Endothelial cell of umbilical vein (primary cell): ENCODE results near the gene AMH. TPM values are rescaled to one million over a fixed set of nuclear protein-coding genes. Genes with fewer than 3 reads are reported as not detected.

Source experiments
- BruUV-seq: library from RNA; stranded (reverse); fragments of 400-500 nt; replicated peaks from 2 replicates; lab custom pipeline; 2021; lab: Mats Ljungman, UMichigan
- CTCF ChIA-PET: fragments of 300-600, 350-600 bp; sonication (Branson Sonifier 250); formaldehyde crosslinking; loops from one replicate; lab custom pipeline; 2021; ENCODE audit warnings: antibody characterized with exemption, inconsistent platforms; lab: Charles Lee
- POLR2A ChIA-PET: fragments of 300-600, 350-600 bp; sonication (Branson Sonifier 250); formaldehyde crosslinking; loops from one replicate; lab custom pipeline; 2021; ENCODE audit warnings: antibody characterized with exemption, inconsistent platforms; lab: Charles Lee
- DNase-seq: peaks from one replicate; pipeline ENCODE4 v3.0.0-alpha.2; 2011; ENCODE audit warnings: low read depth, low spot score
- FAIRE-seq: peaks from 2 replicates; lab custom pipeline; 2011; peaks lifted over from hg19 to GRCh38; lab: Jason Lieb, UNC
- H2AFZ ChIP-seq: 2 replicates; pipeline ENCODE4 v1.6.0; 2012; ENCODE audit warnings: low read depth, low read length, control low read depth, inconsistent platforms
- H3K27ac ChIP-seq: 2 replicates; pipeline ENCODE4 v1.5.1; 2011; ENCODE audit warnings: low read depth, mild to moderate bottlenecking, control low read depth, low read length, moderate library complexity; ENCODE audit not compliant: insufficient read depth
- H3K27me3 ChIP-seq, 2 experiments: 2 replicates each; pipeline versions ENCODE4 v1.6.0 to v1.6.1; 2011; ENCODE audit warnings: low read length in 2 of 2, mixed read lengths in 1 of 2; ENCODE audit not compliant: control insufficient read depth in 2 of 2, insufficient read depth in 2 of 2
- H3K36me3 ChIP-seq, 2 experiments: 2 replicates in 1 of 2; 3 replicates in 1 of 2; pipeline ENCODE4 v1.5.1; 2011; ENCODE audit warnings: low read length in 2 of 2, mild to moderate bottlenecking in 1 of 2, moderate library complexity in 1 of 2; ENCODE audit not compliant: control insufficient read depth in 2 of 2, insufficient read depth in 2 of 2; ENCODE audit errors: extremely low read depth in 1 of 2
- H3K4me1 ChIP-seq: 3 replicates; pipeline ENCODE4 v1.5.1; 2011; ENCODE audit warnings: mild to moderate bottlenecking, low read length; ENCODE audit not compliant: control insufficient read depth, insufficient read depth; ENCODE audit errors: extremely low read depth
- H3K4me2 ChIP-seq: 2 replicates; pipeline ENCODE4 v1.6.1; 2011; ENCODE audit warnings: low read length, control low read depth, mixed read lengths; ENCODE audit not compliant: insufficient read depth
- H3K4me3 ChIP-seq, 3 experiments: fragments of 200-600 bp in 1 of 3; sonication (generic), shearing (Covaris generic) in 1 of 3; replicated peaks in 1 of 3; 2 replicates each; pipeline ENCODE4 v1.5.1; 2011 to 2016; ENCODE audit warnings: control low read depth in 3 of 3, low read length in 3 of 3, mild to moderate bottlenecking in 2 of 3, inconsistent platforms in 1 of 3, low read depth in 1 of 3, moderate library complexity in 1 of 3; ENCODE audit not compliant: insufficient read depth in 1 of 3
- H3K79me2 ChIP-seq: 2 replicates; pipeline ENCODE4 v1.6.0; 2012; ENCODE audit warnings: low read length, inconsistent platforms; ENCODE audit not compliant: control insufficient read depth, insufficient read depth
- H3K9ac ChIP-seq: replicated peaks from 2 replicates; pipeline ENCODE3; 2011; ENCODE audit warnings: low read length, control low read depth; ENCODE audit not compliant: insufficient read depth; ENCODE audit errors: extremely low read depth
- H3K9me1 ChIP-seq: replicated peaks from 3 replicates; pipeline ENCODE4 v1.6.0; 2011; ENCODE audit warnings: mild to moderate bottlenecking, low read length; ENCODE audit not compliant: control insufficient read depth, insufficient read depth; ENCODE audit errors: extremely low read depth
- H3K9me3 ChIP-seq: replicated peaks from 2 replicates; pipeline ENCODE4 v1.5.1; 2012; ENCODE audit warnings: low read length, inconsistent platforms; ENCODE audit not compliant: control insufficient read depth, insufficient read depth
- H4K20me1 ChIP-seq: replicated peaks from 2 replicates; pipeline ENCODE3; 2011; ENCODE audit warnings: mild to moderate bottlenecking, low read length; ENCODE audit not compliant: control insufficient read depth, insufficient read depth; ENCODE audit errors: extremely low read depth
- EZH2 ChIP-seq: IDR thresholded peaks from 2 replicates; pipeline ENCODE4 v1.6.1; 2012; ENCODE audit warnings: borderline replicate concordance, low read depth, mild to moderate bottlenecking, moderate library complexity, low read length, inconsistent platforms; ENCODE audit not compliant: severe bottlenecking
- FOS ChIP-seq: IDR thresholded peaks from 2 replicates; pipeline ENCODE4 v1.6.1; 2011; ENCODE audit warnings: mild to moderate bottlenecking, low read length, moderate library complexity, borderline replicate concordance; ENCODE audit not compliant: insufficient read depth
- POLR2A ChIP-seq: IDR thresholded peaks from 2 replicates; pipeline ENCODE4 v1.6.1; 2012; ENCODE audit warnings: low read depth, mild to moderate bottlenecking, control low read depth, low read length
- POLR2AphosphoS5 ChIP-seq: IDR thresholded peaks from 2 replicates; pipeline ENCODE4 v1.6.1; 2012; ENCODE audit warnings: low read depth, mild to moderate bottlenecking, control low read depth, low read length, moderate library complexity; ENCODE audit not compliant: insufficient read depth
- dilution Hi-C: fragments of 300-500 bp; cut with MboI; formaldehyde crosslinking; loops from one replicate; pipeline ENCODE4 v1.15.0; 2019; ENCODE audit warnings: low sequenced_read_pairs; ENCODE audit not compliant: extremely low pct_ligation_motif_present
- intact Hi-C: fragments of 100-400 bp; cut with micrococcal nuclease; formaldehyde crosslinking; loops from one replicate; pipeline ENCODE4 v1.10.0; 2022
- polyA plus RNA-seq, 4 experiments: library from polyadenylated mRNA; depleted of rRNA in 3 of 4; stranded (reverse) in 3 of 4; unstranded in 1 of 4; fragments of >200 nt; gene quantifications; 2 replicates each; pipeline versions ENCODE4 v1.2.1 to v1.2.3, GENCODE V29; 2011 to 2012; ENCODE audit warnings: missing spikeins in 1 of 4
- total RNA-seq: library from RNA; stranded (reverse); gene quantifications from 2 replicates; pipeline ENCODE4 v1.2.3, GENCODE V29; 2021

The AMH gene
- total and polyA plus RNA-seq, 2 donors (not counting 3 experiments of a cell fraction or from before 2014, with no cell fraction given) = 3.3 to 9.6 TPM

GRCh38 chr19:2270423-2271233 is 21.5 kb downstream of the AMH start:
- CTCF ChIA-PET = interaction anchor here (1.0 to 3.3 kb wide), 4 partner anchors 31 to 340 kb away, joined by 3 to 17 read pairs (median 4); partner anchors contain the start of gene PLEKHJ1

GRCh38 chr19:2271234-2272103 is 22.3 kb downstream of the AMH start:
- intact Hi-C loops (loop anchor here (5.0 kb wide), 1 partner anchor 341 kb away; no protein-coding TSS in a partner anchor), dilution Hi-C loops (no loop called here)
- Histone ChIP-seq H3K79me2 (peaks cover 47% of the 10 kb centered on the region), H3K9me1 (no peaks in the 10 kb centered on the region), H3K27ac (no peak overlapping the region), H3K27me3 (no peaks in the 10 kb centered on the region), H3K4me3 (peak overlapping the region; percentile 58 to 95 (median 92)), H3K9ac (peak overlapping the region; percentile 59), H4K20me1 (no peaks in the 10 kb centered on the region), H3K36me3 (peaks cover 2 to 18% of the 10 kb centered on the region in 2 experiments), H3K4me1 (peaks cover 36% of the 10 kb centered on the region), H3K4me2 (peak overlapping the region; percentile 70), H3K9me3 (no peaks in the 10 kb centered on the region), H2AFZ (no peak overlapping the region)
- peak; percentile 5 for TF ChIP-seq POLR2AphosphoS5
- no peak for TF ChIP-seq EZH2
- ChIA-PET CTCF (interaction anchor here (1.0 to 3.3 kb wide), 5 partner anchors 32 to 340 kb away, joined by 3 to 17 read pairs (median 4); partner anchors contain the start of gene PLEKHJ1), POLR2A (interaction anchor here (1.0 kb wide), 1 partner anchor 32 kb away, joined by 4 read pairs; no protein-coding TSS in a partner anchor)
- FAIRE-seq (peak; percentile 76), DNase-seq (no peak)
- BruUV-seq = no TSS peak

More at GRCh38 chr19:2270423-2271233, 21.5 kb downstream of the AMH start:
- dilution Hi-C loops = no loop called here
- BruUV-seq = TSS peak; percentile 67
- no peak overlapping the region for H2AFZ ChIP-seq
- no peaks in the 10 kb centered on the region for H4K20me1 ChIP-seq
- no peaks in the 10 kb centered on the region for H3K9me3 ChIP-seq
- FAIRE-seq = no peak
- no peaks in the 10 kb centered on the region for H3K9me1 ChIP-seq
- peak; percentile 63 for DNase-seq
- POLR2A ChIA-PET = interaction anchor here (1.0 kb wide), 1 partner anchor 31 kb away, joined by 4 read pairs; no protein-coding TSS in a partner anchor
- peak; percentile 35 for TF ChIP-seq POLR2A
- TF ChIP-seq FOS = no peak
- intact Hi-C loops = loop anchor here (5.0 kb wide), 1 partner anchor 342 kb away; no protein-coding TSS in a partner anchor
- peaks cover 2 to 15% of the 10 kb centered on the region in 2 experiments for H3K36me3 ChIP-seq
- H3K27me3 ChIP-seq = no peaks in the 10 kb centered on the region
- peak overlapping the region; percentile 70 for H3K4me2 ChIP-seq
- peak overlapping the region; percentile 67 for H3K27ac ChIP-seq
- peaks cover 47% of the 10 kb centered on the region for H3K79me2 ChIP-seq
- peaks cover 38% of the 10 kb centered on the region for H3K4me1 ChIP-seq
- peak overlapping the region; percentile 90 for H3K9ac ChIP-seq
- peak overlapping the region; percentile 66 to 95 (median 92) for H3K4me3 ChIP-seq
